Thyroid gland (tissue), 4 donors: ENCODE measurements around the gene LRCH2. TPM values are rescaled to one million over a fixed set of nuclear protein-coding genes. Genes with fewer than 3 reads are reported as not detected.

Experiments used
- DNase-seq, 2 donors: peaks; one replicate each; pipeline ENCODE4 v3.0.0-alpha.2; 2019
- H3K27ac ChIP-seq, 3 donors: fragments of 200-600 bp; sonication (generic); 1 replicate in 2 of 3; 2 replicates in 1 of 3; pipeline ENCODE4 v1.5.1; 2016 to 2019; ENCODE audit warnings: mild to moderate bottlenecking in 1 of 3, moderate library complexity in 1 of 3
- H3K27me3 ChIP-seq: fragments of 200-600 bp; sonication (generic); one replicate; pipeline ENCODE4 v1.5.1; 2019
- H3K36me3 ChIP-seq, 2 donors: fragments of 200-600 bp; sonication (generic); one replicate each; pipeline ENCODE4 v1.5.1; 2016 to 2019
- H3K4me1 ChIP-seq, 2 donors: fragments of 200-600 bp; sonication (generic); one replicate each; pipeline ENCODE4 v1.5.1; 2017 to 2019
- H3K4me3 ChIP-seq, 3 donors: fragments of 200-600 bp; sonication (generic); replicated peaks in 1 of 3; 1 replicate in 2 of 3; 2 replicates in 1 of 3; pipeline ENCODE4 v1.5.1; 2016; ENCODE audit warnings: mild to moderate bottlenecking in 1 of 3
- H3K9me3 ChIP-seq: fragments of 200-600 bp; sonication (generic); one replicate; pipeline ENCODE4 v1.5.1; 2017
- CTCF ChIP-seq, 6 experiments: fragments of 200-600 bp in 3 of 6; fragments of 450-650 bp in 3 of 6; sonication (generic) in 3 of 6; IDR thresholded peaks; one replicate each; pipeline ENCODE4 v1.5.1; 2016 to 2019; ENCODE audit warnings: antibody characterized with exemption in 6 of 6, mild to moderate bottlenecking in 2 of 6, inconsistent platforms in 1 of 6, moderate library complexity in 1 of 6
- POLR2A ChIP-seq, 2 donors: fragments of 450-650 bp; IDR thresholded peaks; one replicate each; pipeline ENCODE4 v1.6.1; 2017; ENCODE audit warnings: antibody characterized with exemption in 2 of 2, mild to moderate bottlenecking in 2 of 2, moderate library complexity in 1 of 2
- WGBS, 2 donors: methylation state at CpG; one replicate each; pipeline ENCODE4 v1.1.5; 2017; 5-methylcytosine and 5-hydroxymethylcytosine counted together
- intact Hi-C: fragments of 100-400 bp; cut with DNase I; formaldehyde crosslinking; loops from one replicate; pipeline ENCODE4 v1.15.1; 2023
- total RNA-seq, 4 donors: library from RNA; depleted of rRNA; stranded (reverse); fragments of >200 nt; gene quantifications; one replicate each; pipeline ENCODE4 v1.2.3, GENCODE V29; 2016

Gene LRCH2
- total RNA-seq, 4 donors from 2014 or later, result 4.6 to 10.2 (median 5.6) TPM

GRCh38 chrX:115261148-115261547, 27.3 kb upstream of the LRCH2 start:
- Histone ChIP-seq H3K27ac (no peak overlapping the region), H3K4me1 (no peaks in the 10 kb centered on the region), H3K27me3 (peaks cover 3% of the 10 kb centered on the region), H3K36me3 (no peaks in the 10 kb centered on the region), H3K4me3 (no peak overlapping the region), H3K9me3 (no peaks in the 10 kb centered on the region)
- 57 to 78% methylated on average over 1 to 2 of the region's 2 CpGs for WGBS, 2 donors
- no peak for DNase-seq
- intact Hi-C loops, result no loop called here
- TF ChIP-seq CTCF (IDR thresholded peaks at IDR 0.05), result no peak
- no peak for TF ChIP-seq POLR2A (IDR thresholded peaks at IDR 0.05)

GRCh38 chrX:115260330-115260729, 26.4 kb upstream of the LRCH2 start:
- Histone ChIP-seq H3K27ac (no peak overlapping the region), H3K9me3 (no peaks in the 10 kb centered on the region)
- intact Hi-C loops, result no loop called here

GRCh38 chrX:115259238-115259875, 25.5 kb upstream of the LRCH2 start:
- DNase-seq, result no peak
- H3K27ac ChIP-seq, result no peak overlapping the region
- intact Hi-C loops, result no loop called here
- no peak for TF ChIP-seq CTCF (IDR thresholded peaks at IDR 0.05)
- TF ChIP-seq POLR2A (IDR thresholded peaks at IDR 0.05), result no peak
- H3K4me3 ChIP-seq, result no peak overlapping the region
- no peaks in the 10 kb centered on the region for H3K9me3 ChIP-seq
- H3K4me1 ChIP-seq, result no peaks in the 10 kb centered on the region
- H3K27me3 ChIP-seq, result peaks cover 3% of the 10 kb centered on the region
- 81 to 90% methylated on average over 3 of the region's 3 CpGs for WGBS, 2 donors
- no peaks in the 10 kb centered on the region for H3K36me3 ChIP-seq

More at GRCh38 chrX:115260330-115260729, 26.4 kb upstream of the LRCH2 start:
- WGBS, 2 donors, result 94 to 100% methylated on average over 3 of the region's 3 CpGs
- H3K27me3 ChIP-seq, result peaks cover 3% of the 10 kb centered on the region
- no peaks in the 10 kb centered on the region for H3K4me1 ChIP-seq
- TF ChIP-seq CTCF (IDR thresholded peaks at IDR 0.05) (no peak), POLR2A (IDR thresholded peaks at IDR 0.05) (no peak)
- H3K4me3 ChIP-seq, result no peak overlapping the region
- no peak for DNase-seq
- no peaks in the 10 kb centered on the region for H3K36me3 ChIP-seq

GRCh38 chrX:115257711-115258110, 23.8 kb upstream of the LRCH2 start:
- Histone ChIP-seq H3K4me1 (no peaks in the 10 kb centered on the region), H3K27ac (no peak overlapping the region), H3K9me3 (no peaks in the 10 kb centered on the region), H3K36me3 (no peaks in the 10 kb centered on the region), H3K4me3 (no peak overlapping the region), H3K27me3 (peaks cover 3% of the 10 kb centered on the region)
- intact Hi-C loops, result no loop called here
- no peak for TF ChIP-seq POLR2A (IDR thresholded peaks at IDR 0.05)
- TF ChIP-seq CTCF (IDR thresholded peaks at IDR 0.05), result no peak
- DNase-seq, result no peak

- H3K4me1 ChIP-seq, result no peaks in the 10 kb centered on the region
- no peak for DNase-seq
- peaks cover 3% of the 10 kb centered on the region for H3K27me3 ChIP-seq
- no peaks in the 10 kb centered on the region for H3K9me3 ChIP-seq
- intact Hi-C loops, result no loop called here
- 92 to 93% methylated on average over 2 of the region's 2 CpGs for WGBS, 2 donors
- TF ChIP-seq CTCF (IDR thresholded peaks at IDR 0.05) (no peak), POLR2A (IDR thresholded peaks at IDR 0.05) (no peak)
- H3K36me3 ChIP-seq, result no peaks in the 10 kb centered on the region
- H3K27ac ChIP-seq, result no peak overlapping the region
- no peak overlapping the region for H3K4me3 ChIP-seq
These were observed 21.1 kb upstream of the LRCH2 start for GRCh38 chrX:115255003-115255402.
